H1 (cell line): ENCODE results near the gene PTF1A. TPM values are rescaled to one million over a fixed set of nuclear protein-coding genes. Genes with fewer than 3 reads are reported as not detected.

Experiments used
- CTCF ChIA-PET: fragments of 300-600 bp; sonication (Branson Sonifier 250); formaldehyde crosslinking; loops from one replicate; lab custom pipeline; 2021; ENCODE audit not compliant: partially characterized antibody; lab: Charles Lee
- POLR2A ChIA-PET: fragments of 300-600 bp; sonication (Branson Sonifier 250); formaldehyde crosslinking; loops from one replicate; lab custom pipeline; 2021; ENCODE audit warnings: inconsistent platforms; ENCODE audit not compliant: partially characterized antibody; lab: Charles Lee
- DNase-seq, 2 experiments: peaks; one replicate each; pipeline versions ENCODE4 v3.0.0 to v3.0.0-alpha.2; 2010 to 2022; ENCODE audit warnings: low spot score in 2 of 2, low read depth in 1 of 2, mixed read lengths in 1 of 2
- FAIRE-seq: peaks from 2 replicates; lab custom pipeline; 2011; peaks lifted over from hg19 to GRCh38; lab: Jason Lieb, UNC
- H2AFZ ChIP-seq: 2 replicates; pipeline ENCODE4 v1.8.1; 2012; ENCODE audit warnings: low read length, inconsistent platforms
- H2AK5ac ChIP-seq: 2 replicates; pipeline ENCODE4 v1.6.1; 2013; ENCODE audit warnings: low read depth, low read length
- H2BK120ac ChIP-seq: replicated peaks from 2 replicates; pipeline ENCODE3; 2013; ENCODE audit warnings: low read depth, low read length, inconsistent platforms
- H2BK12ac ChIP-seq: 2 replicates; pipeline ENCODE4 v1.6.1; 2013; ENCODE audit warnings: low read depth, low read length
- H2BK15ac ChIP-seq: 2 replicates; pipeline ENCODE4 v1.6.1; 2013; ENCODE audit warnings: low read length
- H2BK20ac ChIP-seq: 2 replicates; pipeline ENCODE4 v1.6.1; 2013; ENCODE audit warnings: low read length
- H2BK5ac ChIP-seq: 2 replicates; pipeline ENCODE4 v1.6.1; 2013; ENCODE audit warnings: low read depth, low read length
- H3K14ac ChIP-seq: 2 replicates; pipeline ENCODE4 v1.6.1; 2013; ENCODE audit warnings: inconsistent platforms; ENCODE audit not compliant: insufficient read length
- H3K18ac ChIP-seq: 2 replicates; pipeline ENCODE4 v1.6.1; 2013; ENCODE audit warnings: low read length; ENCODE audit errors: extremely low read depth
- H3K23ac ChIP-seq: 2 replicates; pipeline ENCODE4 v1.6.1; 2013; ENCODE audit warnings: inconsistent platforms; ENCODE audit not compliant: insufficient read length
- H3K23me2 ChIP-seq: 2 replicates; pipeline ENCODE4 v1.6.1; 2013; ENCODE audit warnings: low read depth, low read length
- H3K27ac ChIP-seq: 2 replicates; pipeline ENCODE4 v1.6.1; 2011; ENCODE audit warnings: low read depth, low read length, inconsistent platforms
- H3K27me3 ChIP-seq, 4 experiments: replicated peaks in 1 of 4; 1 replicate in 1 of 4; 2 replicates in 3 of 4; pipeline versions ENCODE4 v1.6.1 to v1.8.1; 2011 to 2013; ENCODE audit warnings: low read length in 3 of 4, mild to moderate bottlenecking in 3 of 4, inconsistent platforms in 2 of 4, mixed read lengths in 2 of 4, moderate library complexity in 1 of 4; ENCODE audit not compliant: control insufficient read depth in 3 of 4, insufficient read depth in 3 of 4; ENCODE audit errors: extremely low read depth in 1 of 4
- H3K36me3 ChIP-seq, 4 experiments: 2 replicates each; pipeline versions ENCODE4 v1.6.1 to v1.8.1; 2011 to 2013; ENCODE audit warnings: mild to moderate bottlenecking in 4 of 4, low read length in 3 of 4, moderate library complexity in 2 of 4, control low read depth in 1 of 4, inconsistent platforms in 1 of 4; ENCODE audit not compliant: insufficient read depth in 4 of 4, control insufficient read depth in 2 of 4
- H3K4ac ChIP-seq: replicated peaks from 2 replicates; pipeline ENCODE3; 2013; ENCODE audit warnings: low read length, low read depth, mixed read lengths, inconsistent platforms; ENCODE audit not compliant: insufficient read length
- H3K4me1 ChIP-seq, 4 experiments: replicated peaks in 1 of 4; 1 replicate in 1 of 4; 2 replicates in 3 of 4; pipeline versions ENCODE4 v1.6.1 to v1.8.1; 2011 to 2013; ENCODE audit warnings: low read length in 3 of 4, inconsistent platforms in 2 of 4, mixed read lengths in 1 of 4; ENCODE audit not compliant: insufficient read depth in 4 of 4, control insufficient read depth in 3 of 4
- H3K4me2 ChIP-seq, 2 experiments: 2 replicates each; pipeline versions ENCODE4 v1.6.1 to v1.8.1; 2011 to 2013; ENCODE audit warnings: low read depth in 2 of 2, low read length in 2 of 2, control low read depth in 1 of 2, inconsistent platforms in 1 of 2, mild to moderate bottlenecking in 1 of 2; ENCODE audit not compliant: insufficient read depth in 1 of 2
- H3K4me3 ChIP-seq, 4 experiments: fragments of 200-600, 300-600 bp in 1 of 4; sonication (generic), shearing (Covaris generic), sonication (Bioruptor Twin) in 1 of 4; 2 replicates each; pipeline versions ENCODE4 v1.5.1 to v1.8.1; 2011 to 2016; ENCODE audit warnings: low read length in 4 of 4, low read depth in 3 of 4, control low read depth in 2 of 4, inconsistent platforms in 2 of 4, mild to moderate bottlenecking in 2 of 4, mixed read lengths in 1 of 4, moderate library complexity in 1 of 4; ENCODE audit not compliant: insufficient read depth in 2 of 4; ENCODE audit errors: extremely low read depth in 1 of 4
- H3K56ac ChIP-seq: replicated peaks from 2 replicates; pipeline ENCODE3; 2013; ENCODE audit warnings: low read depth, mild to moderate bottlenecking, mixed read lengths, low read length, inconsistent platforms; ENCODE audit not compliant: insufficient read length
- H3K79me1 ChIP-seq: 2 replicates; pipeline ENCODE4 v1.6.1; 2013; ENCODE audit warnings: low read depth, low read length, control low read depth
- H3K79me2 ChIP-seq, 2 experiments: 2 replicates each; pipeline versions ENCODE4 v1.6.1 to v1.8.1; 2012 to 2013; ENCODE audit warnings: low read length in 2 of 2, mild to moderate bottlenecking in 2 of 2, inconsistent platforms in 1 of 2; ENCODE audit not compliant: insufficient read depth in 2 of 2, control insufficient read depth in 1 of 2
- H3K9ac ChIP-seq, 4 experiments: replicated peaks in 1 of 4; 1 replicate in 1 of 4; 2 replicates in 3 of 4; pipeline versions ENCODE4 v1.6.1 to v1.8.1; 2011 to 2013; ENCODE audit warnings: low read depth in 3 of 4, low read length in 3 of 4, control low read depth in 2 of 4, mild to moderate bottlenecking in 2 of 4, moderate library complexity in 2 of 4, inconsistent platforms in 1 of 4; ENCODE audit errors: extremely low read depth in 1 of 4
- H3K9me3 ChIP-seq, 2 experiments: 2 replicates each; pipeline versions ENCODE4 v1.6.1 to v1.8.1; 2012 to 2013; ENCODE audit warnings: mild to moderate bottlenecking in 2 of 2, moderate library complexity in 2 of 2, control low read depth in 1 of 2, inconsistent platforms in 1 of 2, low read depth in 1 of 2, low read length in 1 of 2, mixed read lengths in 1 of 2; ENCODE audit not compliant: insufficient read depth in 2 of 2
- H4K20me1 ChIP-seq, 2 experiments: replicated peaks in 1 of 2; 2 replicates each; pipeline versions ENCODE3 to v1.8.1; 2011 to 2013; ENCODE audit warnings: inconsistent platforms in 2 of 2, low read length in 2 of 2, mild to moderate bottlenecking in 1 of 2; ENCODE audit not compliant: insufficient read depth in 2 of 2, control insufficient read depth in 1 of 2
- H4K5ac ChIP-seq: 2 replicates; pipeline ENCODE4 v1.6.1; 2013; ENCODE audit warnings: low read length, low read depth, mixed read lengths, inconsistent platforms; ENCODE audit not compliant: insufficient read length
- H4K8ac ChIP-seq: 2 replicates; pipeline ENCODE4 v1.8.0; 2013; ENCODE audit warnings: mild to moderate bottlenecking, moderate library complexity, low read length, inconsistent platforms; ENCODE audit not compliant: insufficient read depth; ENCODE audit errors: extremely low read depth
- H4K91ac ChIP-seq: replicated peaks from 2 replicates; pipeline ENCODE3; 2013; ENCODE audit warnings: low read length, mixed read lengths, inconsistent platforms; ENCODE audit not compliant: insufficient read length
- ASH2L ChIP-seq: fragments of 200-600, 300-600 bp; sonication (generic); IDR thresholded peaks from one replicate; pipeline ENCODE4 v1.7.1; 2017; ENCODE audit warnings: low read length
- POU5F1 ChIP-seq: IDR thresholded peaks from 2 replicates; pipeline ENCODE4 v1.6.1; 2011; ENCODE audit warnings: low read depth, mild to moderate bottlenecking, low read length, moderate library complexity
- RAD21 ChIP-seq, 2 experiments: IDR thresholded peaks in 1 of 2; conservative IDR thresholded peaks in 1 of 2; 2 replicates each; pipeline ENCODE4 v1.6.1; 2011; ENCODE audit warnings: low read depth in 2 of 2, low read length in 2 of 2, improper control_type of control experiment in 1 of 2, inconsistent platforms in 1 of 2, mild to moderate bottlenecking in 1 of 2, moderate library complexity in 1 of 2
- RXRA ChIP-seq: IDR thresholded peaks from 2 replicates; pipeline ENCODE4 v1.6.1; 2011; ENCODE audit warnings: low read depth, mild to moderate bottlenecking, low read length, moderate library complexity; ENCODE audit not compliant: insufficient read depth
- WGBS, 2 experiments: shearing (Covaris generic) in 1 of 2; methylation state at CpG; one replicate each; pipeline versions ENCODE4 v1.1.6 to v1.1.7; 2013 to 2015; ENCODE audit warnings: low lambda C conversion rate in 2 of 2, mixed read lengths in 2 of 2, inconsistent platforms in 1 of 2, low coverage in 1 of 2, missing lambda C conversion rate in 1 of 2; ENCODE audit not compliant: insufficient replicate concordance in 2 of 2, insufficient coverage in 1 of 2, insufficient read length in 1 of 2; ENCODE audit errors: extremely low coverage in 1 of 2, missing lambda C conversion rate in 1 of 2; 5-methylcytosine and 5-hydroxymethylcytosine counted together
- polyA plus RNA-seq, 7 experiments: library from polyadenylated mRNA; depleted of rRNA in 3 of 7; stranded (reverse) in 5 of 7; unstranded in 2 of 7; fragments of >200 nt in 5 of 7; fragments of 200-250 nt in 2 of 7; gene quantifications; 1 replicate in 5 of 7; 2 replicates in 1 of 7; 4 replicates in 1 of 7; pipeline versions ENCODE4 v1.2.1 to v1.2.3, GENCODE V29; 2011 to 2013; ENCODE audit warnings: missing spikeins in 2 of 7, mixed read lengths in 2 of 7
- total RNA-seq: library from RNA; stranded (reverse); fragmentation: NEBNext Ultra II Directional; extraction: Animal tissue kit (Norgen Biotek cat#: 25700); gene quantifications from 2 replicates; pipeline ENCODE4 v1.2.1, GENCODE V29; 2021

Gene PTF1A
- total and polyA plus RNA-seq, 2 of the 8 experiments (the other 6 are each of a cell fraction or from before 2014, with no cell fraction given), result not detected

DNA sequence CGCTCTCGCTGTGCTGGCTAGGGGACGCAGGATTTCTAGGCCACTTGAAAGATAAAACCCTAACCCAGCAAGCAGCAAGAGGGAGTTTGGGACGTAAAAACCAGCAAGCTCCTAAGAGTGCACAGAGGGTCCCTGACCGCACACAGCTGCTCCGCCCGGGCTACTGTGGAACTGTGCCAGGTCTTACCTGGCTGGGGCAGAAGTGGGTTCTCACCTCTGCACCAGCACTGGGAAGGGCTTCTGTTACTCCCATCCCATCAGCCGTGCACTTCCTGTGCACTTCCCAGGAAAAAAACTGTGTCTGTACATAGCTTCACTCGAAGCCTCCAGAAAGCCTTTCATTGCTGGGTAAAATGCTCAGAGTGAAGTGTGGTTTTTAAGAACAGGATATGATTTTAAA is 45.9 kb upstream of the PTF1A start:
- ChIA-PET CTCF (interaction anchor here (0.8 to 4.1 kb wide), 5 partner anchors 10 to 65 kb away, joined by 3 to 27 read pairs (median 3); no protein-coding TSS in a partner anchor), POLR2A (interaction anchor here (0.6 kb wide), 1 partner anchor 21 kb away, joined by 3 read pairs; no protein-coding TSS in a partner anchor)
- Histone ChIP-seq H3K4me2 (no peak overlapping the region), H4K5ac (no peak overlapping the region), H3K23ac (no peak overlapping the region), H3K4me3 (no peak overlapping the region), H3K9ac (no peak overlapping the region), H2AFZ (0 out of 2 replicates have a peak overlapping the region, but pooled peaks have one; percentile 2), H2AK5ac (no peak overlapping the region), H2BK20ac (no peak overlapping the region), H3K27ac (no peak overlapping the region), H4K91ac (no peak overlapping the region), H3K4ac (no peak overlapping the region), H3K9me3 (no peaks in the 10 kb centered on the region), H4K8ac (no peak overlapping the region), H2BK15ac (no peak overlapping the region), H3K36me3 (no peaks in the 10 kb centered on the region), H4K20me1 (peaks cover 0 to 2% of the 10 kb centered on the region in 2 experiments), H3K56ac (no peak overlapping the region), H3K23me2 (no peaks in the 10 kb centered on the region), H3K79me2 (no peaks in the 10 kb centered on the region), H2BK120ac (no peak overlapping the region), H3K14ac (no peak overlapping the region), H3K4me1 (no peaks in the 10 kb centered on the region), H2BK12ac (no peak overlapping the region), H3K79me1 (no peaks in the 10 kb centered on the region), H2BK5ac (no peak overlapping the region), H3K18ac (no peak overlapping the region), H3K27me3 (no peaks in the 10 kb centered on the region; a peak in 1 of 7 replicates)
- DNase-seq (no peak), FAIRE-seq (no peak)
- TF ChIP-seq ASH2L (no peak), RXRA (no peak), POU5F1 (no peak), RAD21 (IDR thresholded peaks at IDR 0.05 in 1 of 2, conservative IDR thresholded peaks at IDR 0.05 in 1 of 2; ENCODE audit: low read depth in 2 of 2, low read length in 2 of 2) (no peak)
- WGBS, 2 experiments, result 95% methylated on average over 9 of the region's 9 CpGs; no CpG with 5 or more reads in 1 of the 2 experiments
